ENCODE measurements around the gene KDM3A. TPM values are rescaled to one million over a fixed set of nuclear protein-coding genes. Genes with fewer than 3 reads are reported as not detected.

KDM3A gene
- total RNA-seq, 1 donor from 2014 or later, result 21.9 TPM

- DNase-seq (ENCODE audit: low read depth), result no peak
- Histone ChIP-seq H3K27me3 (ENCODE audit: control insufficient read depth, insufficient read depth, low read length) (no peaks in the 10 kb centered on the region), H3K36me3 (ENCODE audit: control insufficient read depth, insufficient read depth, low read length) (peaks cover 3% of the 10 kb centered on the region), H3K4me3 (ENCODE audit: low read depth, low read length) (no peak overlapping the region)
- no peak for TF ChIP-seq CTCF (IDR thresholded peaks at IDR 0.05; ENCODE audit: insufficient read depth, low read length, poor library complexity, severe bottlenecking)
These were observed 20.0 kb downstream of the KDM3A start for GRCh38 chr2:86461042-86461743.

- Histone ChIP-seq H3K27me3 (ENCODE audit: control insufficient read depth, insufficient read depth, low read length) (no peaks in the 10 kb centered on the region), H3K36me3 (ENCODE audit: control insufficient read depth, insufficient read depth, low read length) (peaks cover 2% of the 10 kb centered on the region), H3K4me3 (ENCODE audit: low read depth, low read length) (no peak overlapping the region)
- TF ChIP-seq CTCF (IDR thresholded peaks at IDR 0.05; ENCODE audit: insufficient read depth, low read length, poor library complexity, severe bottlenecking), result no peak
- no peak for DNase-seq (ENCODE audit: low read depth)
These were observed 23.5 kb downstream of the KDM3A start for GRCh38 chr2:86464652-86465051.

- Histone ChIP-seq H3K27me3 (ENCODE audit: control insufficient read depth, insufficient read depth, low read length) (no peaks in the 10 kb centered on the region), H3K4me3 (ENCODE audit: low read depth, low read length) (no peak overlapping the region), H3K36me3 (ENCODE audit: control insufficient read depth, insufficient read depth, low read length) (peaks cover 2% of the 10 kb centered on the region)
- DNase-seq (ENCODE audit: low read depth), result no peak
- TF ChIP-seq CTCF (IDR thresholded peaks at IDR 0.05; ENCODE audit: insufficient read depth, low read length, poor library complexity, severe bottlenecking), result no peak
These were observed 25.1 kb downstream of the KDM3A start for GRCh38 chr2:86466306-86466705.

GRCh38 chr2:86468162-86469033 is 27.2 kb downstream of the KDM3A start:
- no peak for TF ChIP-seq CTCF (IDR thresholded peaks at IDR 0.05; ENCODE audit: insufficient read depth, low read length, poor library complexity, severe bottlenecking)
- Histone ChIP-seq H3K27me3 (ENCODE audit: control insufficient read depth, insufficient read depth, low read length) (no peaks in the 10 kb centered on the region), H3K4me3 (ENCODE audit: low read depth, low read length) (no peak overlapping the region), H3K36me3 (ENCODE audit: control insufficient read depth, insufficient read depth, low read length) (peaks cover under 1% of the 10 kb centered on the region)
- DNase-seq (ENCODE audit: low read depth), result no peak

GRCh38 chr2:86470890-86471289 is 29.7 kb downstream of the KDM3A start:
- no peak for DNase-seq (ENCODE audit: low read depth)
- H3K36me3 ChIP-seq (ENCODE audit: control insufficient read depth, insufficient read depth, low read length), result no peaks in the 10 kb centered on the region
- no peak for TF ChIP-seq CTCF (IDR thresholded peaks at IDR 0.05; ENCODE audit: insufficient read depth, low read length, poor library complexity, severe bottlenecking)
- H3K4me3 ChIP-seq (ENCODE audit: low read depth, low read length), result no peak overlapping the region
- H3K27me3 ChIP-seq (ENCODE audit: control insufficient read depth, insufficient read depth, low read length), result no peaks in the 10 kb centered on the region
